NCI-H2029 (cell line): ENCODE results near the gene TMED4.
A peak's percentile ranks its signal among the peaks of the same experiment; 100 is the strongest.
"Not testable (repeated sequence)": the region's sequence is repeated elsewhere in the genome, so short reads cannot be mapped to it uniquely, and the experiment has no call there.

Experiments
- DNase-seq: peaks from one replicate; lab custom pipeline; 2025; lab: John Stamatoyannopoulos, UW

TMED4 gene

DNA sequence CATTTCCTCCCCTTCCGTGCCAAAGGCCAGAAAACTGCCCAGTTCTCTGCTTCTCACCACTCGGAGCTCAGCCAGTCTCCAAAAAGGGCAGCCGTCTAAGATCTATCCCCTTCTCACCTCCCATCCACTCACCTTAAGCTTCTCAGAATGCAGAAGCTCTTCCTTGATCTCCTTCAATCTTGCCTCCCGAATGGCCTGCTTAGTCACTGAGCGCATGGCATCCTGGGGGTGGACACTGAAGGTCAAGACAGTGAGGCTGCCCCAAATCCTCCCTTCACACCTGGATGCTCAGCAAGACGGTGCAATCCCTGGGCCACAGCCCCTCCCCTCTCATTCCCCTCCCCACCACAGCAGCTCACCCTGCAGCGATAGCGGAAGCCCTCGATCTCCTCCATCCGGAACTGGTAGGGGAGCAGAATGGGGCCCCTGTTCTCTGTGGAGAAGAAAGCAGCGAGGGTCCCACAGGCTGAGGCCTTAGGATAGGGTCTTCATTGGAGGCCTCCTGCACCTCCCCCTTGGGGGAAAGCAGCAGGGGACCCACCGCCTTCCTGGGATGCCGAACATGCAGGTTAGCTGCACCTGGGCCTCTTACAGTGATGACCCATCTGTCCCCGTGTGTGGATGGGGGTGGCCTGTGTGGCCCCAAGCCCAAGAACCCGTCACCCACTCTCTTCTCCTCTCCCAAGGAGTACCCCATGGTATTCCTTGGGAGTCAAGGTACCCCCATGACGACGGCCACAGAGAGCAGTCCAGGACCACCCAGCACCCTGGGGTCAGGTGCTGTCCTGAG lies 13.1 kb downstream of the TMED4 start:
- no peak for DNase-seq

DNA sequence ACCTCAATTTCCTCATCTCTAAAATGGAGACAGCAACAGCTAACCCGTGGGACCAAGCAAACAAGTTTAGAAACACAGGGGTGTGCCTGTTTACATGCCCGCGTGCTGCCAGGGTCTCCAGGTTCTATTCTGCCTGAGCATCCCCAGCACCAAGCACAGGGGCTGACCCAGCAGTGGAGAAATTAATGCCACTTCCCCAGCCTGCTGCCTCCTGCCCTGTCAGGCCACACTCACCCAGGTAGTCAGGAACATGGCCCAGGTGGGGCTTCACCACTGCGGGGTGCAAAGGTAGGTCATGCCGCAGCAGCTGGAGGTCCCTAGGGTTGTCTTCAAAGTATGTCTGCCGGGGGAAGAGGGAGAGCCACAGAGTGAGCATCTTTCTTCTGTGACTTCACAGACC lies 14.1 kb downstream of the TMED4 start:
- no peak for DNase-seq

DNA sequence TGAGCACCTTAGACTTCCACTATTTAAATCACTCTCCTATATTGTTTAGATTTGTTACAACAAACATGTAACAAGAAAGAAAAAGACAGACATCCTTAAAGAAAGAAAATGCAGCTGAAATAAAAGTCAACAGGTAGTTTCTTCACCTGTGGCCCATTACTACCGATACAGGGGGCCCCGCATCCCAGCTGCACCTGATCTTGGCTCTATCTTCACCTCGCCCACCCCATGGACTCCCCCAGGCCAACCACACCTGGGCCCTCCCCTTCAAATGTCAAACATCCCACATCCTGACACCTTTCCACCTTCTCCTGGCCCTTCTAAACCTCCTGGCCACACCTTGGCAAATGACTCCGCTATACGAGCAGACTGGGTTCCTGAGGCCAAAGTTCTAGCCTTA lies 15.4 kb downstream of the TMED4 start:
- no peak for DNase-seq

DNA sequence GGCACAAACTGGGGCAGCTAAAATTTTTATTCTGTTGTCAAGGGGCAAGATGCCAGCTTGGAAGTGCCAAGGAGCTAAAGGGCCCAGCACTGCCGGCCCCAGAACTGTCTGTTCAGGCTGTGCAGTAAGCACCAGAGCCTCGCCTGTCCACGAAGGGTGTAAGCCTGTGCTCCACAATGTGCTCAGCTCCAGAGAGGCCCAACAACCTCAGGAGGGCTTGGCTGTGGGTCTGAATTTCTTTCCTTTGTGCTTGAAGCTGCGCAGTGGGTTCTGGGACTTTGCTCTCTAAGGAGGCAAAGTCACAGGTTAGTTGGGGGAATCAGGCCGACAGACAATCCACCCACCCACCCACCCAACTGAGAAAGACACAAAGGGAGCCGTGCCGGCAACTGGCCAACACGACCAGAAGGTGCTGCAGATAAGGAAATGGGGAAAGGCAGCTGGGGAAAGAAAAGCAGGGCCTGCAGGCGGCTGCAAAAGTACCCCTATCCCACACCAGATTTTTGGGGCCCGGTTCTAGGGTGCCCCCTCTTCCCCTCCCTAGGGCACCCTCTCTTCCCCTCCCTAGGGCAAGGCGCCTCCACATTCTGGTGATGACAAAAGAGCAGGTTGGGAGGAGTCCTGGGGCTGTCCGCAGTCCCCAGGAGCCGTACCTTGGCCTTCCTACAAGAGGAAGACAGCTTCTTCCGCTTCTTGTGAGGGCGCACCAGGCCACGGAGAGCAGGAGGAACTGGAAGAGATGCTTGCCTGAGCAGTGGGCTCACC lies 16.1 kb downstream of the TMED4 start:
- no peak for DNase-seq

DNA sequence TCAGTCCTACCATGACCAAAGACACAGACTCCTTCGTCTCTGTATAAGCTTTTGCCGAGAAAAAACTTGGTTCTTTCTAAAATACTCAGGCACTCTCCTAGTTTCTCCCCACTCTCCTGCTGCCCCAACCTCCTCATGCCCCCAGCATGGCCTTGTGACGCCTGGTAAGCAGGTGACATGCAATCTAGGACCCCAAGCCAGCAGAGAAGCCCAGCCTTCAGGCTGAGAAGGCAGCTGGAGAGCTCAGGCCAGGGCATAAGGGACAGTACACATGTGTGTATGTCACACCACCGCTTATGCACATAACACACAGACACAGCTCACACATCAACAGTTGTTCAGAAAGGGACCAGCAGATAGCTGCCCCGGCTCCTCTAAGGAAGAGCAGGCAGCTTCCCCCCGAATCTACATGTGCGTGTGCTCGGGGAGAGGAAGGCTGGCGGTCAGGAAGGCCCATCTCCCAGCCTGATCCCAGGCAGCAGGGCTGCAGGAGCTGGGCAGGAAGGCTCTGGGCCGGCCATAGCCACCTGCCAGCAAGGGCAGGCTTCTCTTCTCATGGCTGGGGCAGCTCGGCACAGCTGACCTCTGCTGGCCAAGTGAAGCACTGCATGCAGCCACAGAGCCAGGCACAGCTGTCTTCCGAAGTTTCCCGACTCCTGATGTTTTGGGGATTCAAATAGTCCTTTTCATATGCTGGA lies 16.8 kb downstream of the TMED4 start:
- peak; percentile 13 for DNase-seq

DNA sequence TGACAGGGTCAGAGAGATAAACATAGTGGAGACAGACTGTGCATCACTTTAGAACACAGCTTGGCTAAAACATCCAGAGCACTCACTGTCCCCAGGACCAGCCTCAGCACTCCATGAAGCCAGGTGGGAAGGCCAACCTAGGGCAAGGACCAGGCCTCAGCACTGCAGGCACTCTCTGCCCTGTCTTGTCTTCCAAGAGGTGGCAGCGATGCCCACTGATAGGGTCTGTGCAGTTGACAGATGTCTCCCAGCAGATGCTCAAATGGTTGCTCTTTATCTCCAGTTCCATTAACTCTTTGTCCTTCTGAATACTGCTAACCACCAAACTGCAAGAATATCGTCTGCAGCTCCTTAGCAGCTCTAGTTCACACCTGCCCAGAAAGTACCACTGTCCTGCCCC lies 17.4 kb downstream of the TMED4 start:
- no peak for DNase-seq

DNA sequence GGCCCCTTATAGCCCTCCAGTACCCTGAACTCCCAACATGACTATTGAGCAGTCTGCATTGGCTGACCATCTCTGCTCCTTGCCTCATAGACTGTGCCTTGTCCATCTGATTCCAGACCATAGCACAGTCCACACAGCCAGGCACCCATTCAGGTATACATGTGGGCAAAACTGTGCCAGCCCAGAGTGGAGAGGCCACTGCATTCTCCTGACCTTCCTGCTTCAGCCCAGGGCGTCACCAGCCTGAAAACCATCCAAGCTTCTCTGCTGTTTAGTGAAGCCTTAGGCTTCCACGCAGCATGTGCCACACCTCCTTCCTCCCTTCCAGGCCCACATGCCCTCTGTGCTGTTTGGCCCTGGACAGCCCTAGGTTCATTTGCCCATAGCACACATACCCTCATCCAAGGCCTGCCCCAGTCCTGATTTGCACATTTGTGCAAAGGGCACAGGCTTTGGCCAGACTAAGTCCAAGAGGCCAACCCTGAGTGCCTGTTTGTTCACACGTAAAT lies 18.8 kb downstream of the TMED4 start:
- DNase-seq, result no peak

DNA sequence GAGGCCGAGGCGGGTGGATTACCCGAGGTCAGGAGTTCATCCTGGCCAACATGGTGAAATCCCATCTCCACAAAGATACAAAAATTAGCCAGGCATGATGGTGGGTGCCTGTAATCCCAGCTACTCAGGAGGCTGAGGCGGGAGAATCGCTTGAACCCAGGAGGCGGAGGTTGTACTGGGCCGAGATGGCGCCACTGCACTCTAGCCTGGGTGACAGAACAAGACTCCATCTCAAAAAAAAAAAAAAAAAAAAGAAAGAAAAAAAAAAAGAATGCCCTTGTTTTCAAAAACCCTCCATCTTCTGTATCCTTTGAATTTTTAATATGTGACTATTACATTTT lies 19.4 kb downstream of the TMED4 start:
- not testable (repeated sequence) for DNase-seq

DNA sequence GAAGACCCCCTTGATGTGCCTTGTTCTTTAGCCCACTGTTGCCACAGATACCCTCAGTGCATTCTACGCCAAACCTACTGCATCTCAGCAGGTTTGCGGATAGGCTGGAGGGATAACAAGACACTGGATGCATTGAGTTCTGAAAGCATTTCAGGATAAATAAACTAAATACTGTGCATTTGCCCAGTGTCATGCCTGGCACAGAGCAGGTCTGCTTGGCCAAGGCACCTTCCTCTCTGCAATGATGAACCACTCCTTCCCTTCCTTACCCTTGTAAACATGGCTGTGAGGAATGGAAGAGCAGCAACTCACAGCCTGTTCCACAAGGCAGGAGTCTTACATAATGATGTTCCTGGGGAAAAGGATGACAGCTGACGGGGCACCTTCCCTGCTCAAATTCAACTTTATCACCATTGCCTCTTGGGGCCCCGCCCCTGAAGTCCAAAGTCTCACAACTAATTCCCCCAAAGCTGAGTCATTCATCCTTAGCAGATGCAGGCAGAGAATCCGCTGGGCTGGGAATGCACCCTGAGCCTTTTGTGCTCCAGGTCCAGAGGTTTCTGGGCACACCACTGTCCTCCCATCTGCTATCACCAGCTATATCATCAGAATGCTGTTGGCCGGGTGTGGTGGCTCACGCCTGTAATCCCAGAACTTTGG lies 19.9 kb downstream of the TMED4 start:
- DNase-seq, result no peak

DNA sequence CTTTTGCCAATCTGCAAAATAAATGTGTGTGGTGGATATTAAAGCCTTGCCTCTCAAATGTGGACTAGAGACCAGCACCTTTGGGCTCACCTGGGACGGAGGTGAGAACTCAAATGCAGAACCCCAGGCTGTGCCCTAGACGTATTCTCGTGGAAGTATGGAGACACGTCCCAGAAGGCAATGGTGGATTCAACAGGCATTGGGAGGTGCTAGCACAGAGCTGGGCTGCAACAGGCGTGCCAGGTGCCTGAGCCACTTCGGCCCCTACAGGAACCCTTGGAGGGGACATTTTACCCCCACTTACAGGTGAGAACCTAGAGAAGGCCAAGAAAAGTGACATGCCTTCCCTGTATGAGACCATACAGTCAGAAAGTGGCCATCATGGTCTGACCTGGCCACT lies 20.6 kb downstream of the TMED4 start:
- DNase-seq, result no peak

DNA sequence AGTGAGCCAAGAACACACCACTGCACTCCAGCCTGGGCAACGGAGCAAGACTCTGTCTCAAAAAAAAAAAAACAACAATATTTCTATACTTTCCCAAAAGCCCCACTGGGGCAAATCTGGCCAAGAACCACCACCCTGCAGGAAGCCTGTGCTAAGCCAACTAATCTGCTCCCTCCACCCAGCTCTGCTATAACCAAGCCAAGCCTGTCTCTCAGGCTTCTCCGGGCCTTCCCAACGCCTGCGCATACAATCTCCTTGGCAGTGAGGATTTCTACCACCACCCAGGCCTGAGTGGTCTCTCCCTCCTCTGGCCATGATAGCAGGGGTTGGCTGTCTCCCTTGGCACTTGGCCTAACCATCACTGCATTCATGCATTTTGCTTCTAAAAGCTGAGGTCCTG lies 22.5 kb downstream of the TMED4 start:
- DNase-seq, result no peak

DNA sequence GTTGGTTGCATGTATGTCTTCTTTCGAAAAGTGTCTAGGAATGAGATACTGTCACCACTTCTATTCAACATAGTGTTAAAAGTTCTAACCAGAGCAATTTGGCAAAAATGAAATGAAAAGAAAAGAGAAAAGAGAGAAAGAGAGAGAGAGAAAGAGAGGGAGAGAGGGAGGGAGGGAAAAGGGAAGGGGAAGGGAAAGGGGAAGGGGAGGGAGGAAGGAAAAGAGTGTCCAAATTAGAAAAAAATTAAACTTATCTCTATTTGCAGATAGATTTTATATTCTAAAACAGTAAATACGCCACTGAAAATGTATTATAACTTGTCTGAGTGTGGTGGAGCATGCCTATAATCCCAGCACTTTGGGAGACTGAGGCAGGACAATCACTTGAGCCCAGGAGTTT lies 24.5 kb downstream of the TMED4 start:
- no peak for DNase-seq

DNA sequence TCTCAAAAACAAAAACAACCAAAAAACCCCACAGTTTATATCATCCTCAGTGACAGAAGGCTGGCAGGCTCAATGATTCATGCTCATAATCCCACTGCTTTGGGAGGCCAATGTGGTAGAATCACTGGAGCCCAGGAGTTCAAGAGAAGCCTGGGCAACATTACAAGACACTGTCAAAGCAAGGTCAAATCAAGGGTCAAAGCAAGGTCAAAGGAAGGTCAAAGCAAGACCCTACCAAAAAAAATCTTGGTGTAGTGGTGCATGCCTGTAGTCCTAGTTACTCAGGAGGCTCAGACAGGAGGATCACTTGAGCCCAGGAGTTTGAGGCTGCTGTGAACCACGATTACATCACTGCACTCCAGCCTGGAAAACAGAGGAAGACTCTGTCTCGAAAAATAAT lies 26.7 kb downstream of the TMED4 start:
- DNase-seq, result no peak

DNA sequence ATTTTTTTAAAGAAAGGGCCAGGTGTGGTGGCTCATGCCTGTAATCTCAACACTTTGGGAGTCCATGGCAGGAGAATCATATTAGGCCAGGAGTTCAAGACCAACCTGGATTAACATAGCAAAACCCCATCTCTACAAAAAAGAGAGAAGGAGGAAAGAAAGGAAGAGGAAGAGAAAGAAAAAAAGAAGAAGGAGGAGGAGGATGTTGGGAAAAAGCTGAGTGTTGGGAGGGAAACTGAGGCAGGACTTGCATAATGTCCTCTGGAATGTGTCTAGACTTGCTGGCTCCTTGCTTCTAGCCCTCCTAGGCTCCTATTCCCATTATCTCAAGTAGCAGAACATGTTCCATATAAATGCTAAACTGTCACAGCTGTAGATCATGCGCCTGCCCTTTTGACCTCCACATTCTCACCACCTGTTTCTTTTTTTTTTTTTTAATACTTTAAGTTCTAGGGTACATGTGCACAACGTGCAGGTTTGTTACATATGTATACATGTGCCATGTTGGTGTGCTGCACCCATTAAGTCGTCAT lies 29.5 kb downstream of the TMED4 start:
- not testable (repeated sequence) for DNase-seq

DNA sequence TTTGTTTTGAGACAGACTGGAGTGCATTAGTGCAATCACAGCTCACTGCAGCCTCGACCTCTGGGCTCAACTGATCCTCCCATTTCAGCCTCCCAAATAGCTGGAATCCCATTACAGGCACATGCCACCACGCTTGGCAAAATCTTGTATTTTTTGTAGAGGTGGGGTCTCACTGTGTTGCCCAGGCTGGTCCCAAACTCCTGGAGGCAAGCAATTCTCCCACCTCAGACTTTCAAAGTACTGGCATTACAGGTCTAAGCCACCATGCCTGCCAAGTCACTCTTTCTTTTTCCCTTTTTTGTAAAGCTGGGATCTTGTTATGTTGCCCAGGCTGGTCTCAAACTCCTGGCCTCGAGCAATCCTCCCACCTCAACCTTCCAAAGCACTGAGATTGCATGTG lies 32.6 kb downstream of the TMED4 start:
- no peak for DNase-seq

DNA sequence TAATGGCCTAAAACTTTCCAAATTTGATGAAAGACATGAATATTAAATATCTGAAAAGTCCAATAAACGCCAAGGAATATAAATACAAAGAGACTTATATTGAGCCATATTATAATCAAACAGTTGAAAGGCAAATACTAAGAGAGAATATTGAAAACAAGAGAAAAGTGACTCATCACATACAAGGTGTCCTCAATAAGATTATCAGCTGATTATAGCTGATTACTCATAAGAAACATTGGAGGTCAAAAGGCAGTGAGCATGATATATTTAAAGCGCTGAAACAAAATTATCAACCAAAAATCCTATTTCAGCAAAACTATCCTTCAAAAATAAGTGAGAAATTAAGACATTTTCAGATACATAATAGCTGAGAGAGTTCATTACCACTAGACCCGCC lies 33.1 kb downstream of the TMED4 start:
- no peak for DNase-seq

DNA sequence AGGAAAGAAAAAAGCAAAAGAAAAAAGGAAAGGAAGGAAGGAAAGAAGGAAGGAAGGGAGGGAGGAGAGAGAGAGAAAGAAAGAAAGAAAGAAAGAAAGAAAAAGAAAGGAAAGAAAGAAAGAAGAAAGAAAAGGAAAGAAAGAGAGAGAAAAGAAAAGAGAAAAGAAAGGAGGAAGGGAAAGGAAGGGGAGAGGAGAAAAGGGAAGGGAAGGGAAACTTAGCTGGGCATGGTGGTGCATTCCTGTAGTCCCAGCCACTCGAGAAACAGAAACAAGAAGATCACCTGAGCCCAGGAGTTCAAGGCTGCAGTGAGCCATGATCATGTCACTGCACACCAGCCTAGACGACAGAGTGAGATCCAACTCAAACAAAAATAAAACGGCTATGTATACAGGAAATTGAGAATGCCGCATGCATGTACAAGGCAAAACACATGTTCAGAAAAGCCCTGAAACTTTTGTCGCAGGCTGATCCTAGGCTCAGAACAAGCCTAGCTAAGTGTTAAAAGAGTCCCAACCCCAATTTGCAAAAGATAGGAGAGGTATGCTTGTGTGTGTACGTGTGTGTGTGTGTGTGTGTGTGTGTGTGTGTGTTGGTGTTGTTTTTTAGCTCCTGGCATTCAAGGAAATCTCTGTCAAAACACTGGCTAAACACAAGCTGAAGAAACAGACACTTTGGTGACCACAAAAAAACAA lies 34.3 kb downstream of the TMED4 start:
- no peak for DNase-seq

DNA sequence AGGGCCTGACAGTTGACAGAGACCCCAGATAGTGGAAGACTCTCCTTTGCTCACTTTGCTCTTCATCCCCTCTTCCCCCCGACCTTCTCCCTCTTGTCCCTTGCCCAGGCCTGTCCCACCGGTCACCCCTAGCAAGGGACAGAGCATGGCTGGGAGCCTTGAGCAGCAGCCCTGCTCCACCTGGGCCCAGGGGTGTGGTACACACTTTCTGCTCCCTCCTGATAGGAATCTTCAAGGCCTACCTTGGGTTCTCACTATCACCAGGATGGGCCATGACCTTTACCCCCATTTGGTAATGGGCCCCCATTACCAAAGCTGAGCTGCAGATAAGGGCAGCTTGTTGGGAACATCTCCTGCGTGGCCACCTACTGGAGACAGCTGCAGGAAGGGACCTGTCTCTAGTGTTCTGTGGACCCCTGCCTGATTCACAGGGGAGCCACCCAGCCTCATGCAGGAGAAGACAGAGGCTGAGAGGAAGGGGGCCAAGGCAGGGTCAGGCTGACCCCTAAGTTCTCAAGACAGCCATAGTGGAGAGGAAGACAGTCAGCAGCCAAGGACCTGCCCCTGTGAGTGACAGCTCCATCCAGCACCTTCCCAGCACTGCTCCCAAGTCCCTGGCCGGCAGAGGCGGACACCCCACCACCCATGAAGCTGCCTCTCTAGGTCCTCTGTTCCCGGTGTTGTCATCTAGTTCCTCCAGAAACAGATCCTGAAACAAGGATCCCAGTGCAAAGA lies 40.0 kb downstream of the TMED4 start:
- DNase-seq, result no peak

DNA sequence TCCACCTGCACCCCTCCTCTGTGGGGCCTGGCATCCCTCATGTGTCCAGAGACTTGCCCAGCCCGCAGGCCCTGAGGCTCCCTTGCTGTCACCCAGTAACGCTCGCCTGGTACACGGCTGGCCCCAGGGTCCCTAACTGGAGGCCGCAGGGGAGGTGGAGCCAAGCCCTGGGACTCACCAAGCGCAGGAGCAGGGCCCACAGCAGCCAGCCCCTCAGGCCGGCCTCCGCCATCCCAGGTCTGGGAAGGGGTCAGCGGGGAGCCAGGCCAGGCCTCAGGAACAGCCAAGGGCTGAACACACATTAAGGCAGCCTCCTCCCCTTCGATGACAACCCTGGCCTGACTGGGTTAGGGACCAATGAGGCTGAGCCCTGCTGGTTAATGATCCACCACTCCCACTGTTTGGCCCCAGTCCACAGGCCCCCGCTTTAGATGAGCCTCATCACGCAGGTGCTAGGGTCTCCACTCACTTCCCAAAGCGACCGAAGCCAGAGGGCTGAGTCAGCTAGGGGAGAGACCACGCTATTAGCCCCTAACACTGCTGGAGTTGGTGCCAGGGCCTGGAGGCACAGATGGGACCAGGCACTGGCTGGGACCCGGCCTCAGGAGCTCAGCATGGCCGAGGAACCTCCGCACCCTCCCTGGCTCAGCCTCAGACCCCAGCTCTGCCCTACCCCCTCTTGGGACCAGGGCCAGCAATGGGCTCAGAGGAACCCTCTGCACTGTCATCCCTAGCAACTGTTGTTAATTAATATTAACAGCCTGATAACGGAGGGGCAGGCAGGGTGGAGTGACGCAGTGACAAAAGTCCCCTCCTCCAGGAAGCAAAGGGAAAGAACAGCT lies 40.8 kb downstream of the TMED4 start, which contains the start of gene NPC1L1:
NPC1L1 (minus strand) TSS at position 303 of the 842 bp plus-strand sequence; CDS start at position 232, 71 bp downstream.
- no peak for DNase-seq

DNA sequence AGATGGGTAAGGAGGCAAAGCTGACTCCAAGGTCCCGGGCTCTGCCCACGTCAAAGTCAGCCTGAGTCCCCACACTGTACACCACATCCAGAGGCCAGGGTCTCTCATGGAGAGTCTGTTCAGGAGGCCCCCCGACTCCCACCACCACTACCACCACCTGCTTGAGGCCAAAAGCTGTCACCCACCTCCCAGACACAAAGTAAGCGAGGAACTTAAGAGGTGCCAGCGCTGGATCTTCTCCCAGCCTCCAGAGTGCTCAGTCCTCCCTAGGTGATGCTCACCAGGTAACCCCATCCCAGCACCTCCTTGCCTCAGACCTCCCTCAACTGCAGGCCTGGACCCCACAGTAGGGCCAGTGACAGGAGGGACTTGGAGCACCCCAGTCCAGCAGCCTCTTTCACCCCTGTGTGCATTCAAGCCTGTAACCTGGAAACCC lies 41.4 kb downstream of the TMED4 start:
- no peak for DNase-seq
